Tibial artery (tissue), 4 donors: ENCODE data around the gene ITGA7.
A peak's percentile ranks its signal among the peaks of the same experiment; 100 is the strongest.

ENCODE experiments used
- DNase-seq, 2 donors: peaks; one replicate each; pipeline ENCODE4 v3.0.0-alpha.2; 2019
- H3K27ac ChIP-seq, 2 donors: fragments of 200-600 bp; sonication (generic) in 1 of 2; 1 replicate in 1 of 2; 2 replicates in 1 of 2; pipeline ENCODE4 v1.5.1; 2018 to 2019; ENCODE audit warnings: mild to moderate bottlenecking in 1 of 2
- H3K27me3 ChIP-seq, 2 donors: fragments of 200-600 bp; sonication (generic) in 1 of 2; one replicate each; pipeline versions ENCODE4 v1.5.1 to v1.6.0; 2016 to 2019
- H3K36me3 ChIP-seq, 3 donors: fragments of 200-600 bp; sonication (generic) in 2 of 3; one replicate each; pipeline ENCODE4 v1.5.1; 2016 to 2019; ENCODE audit warnings: mild to moderate bottlenecking in 2 of 3
- H3K4me1 ChIP-seq, 4 donors: fragments of 200-600 bp; sonication (generic) in 2 of 4; 1 replicate in 3 of 4; 2 replicates in 1 of 4; pipeline ENCODE4 v1.5.1; 2016 to 2019
- H3K4me3 ChIP-seq, 2 donors: fragments of 200-600 bp; sonication (generic) in 1 of 2; 1 replicate in 1 of 2; 2 replicates in 1 of 2; pipeline ENCODE4 v1.5.1; 2018 to 2019; ENCODE audit warnings: mild to moderate bottlenecking in 2 of 2
- H3K9me3 ChIP-seq, 3 donors: fragments of 200-600 bp; sonication (generic) in 1 of 3; one replicate each; pipeline ENCODE4 v1.5.1; 2016 to 2019
- CTCF ChIP-seq, 2 experiments: fragments of 200-600 bp in 1 of 2; fragments of 450-650 bp in 1 of 2; IDR thresholded peaks; one replicate each; pipeline ENCODE4 v1.5.1; 2017 to 2019; ENCODE audit warnings: antibody characterized with exemption in 2 of 2, mild to moderate bottlenecking in 1 of 2, moderate library complexity in 1 of 2
- intact Hi-C: fragments of 100-400 bp; cut with DNase I; formaldehyde crosslinking; loops from one replicate; pipeline ENCODE4 v1.15.0; 2023; ENCODE audit warnings: low total_unique reads

ITGA7 gene

GRCh38 chr12:55742719-55743405 is 35.2 kb upstream of the ITGA7 start, which contains the start of gene GDF11:
TSS of gene GDF11 (plus strand) at chr12:55743122. CDS start at chr12:55743317, 195 bp downstream.
- no peaks in the 10 kb centered on the region for H3K36me3 ChIP-seq
- peak; percentile 74 to 83 for DNase-seq
- TF ChIP-seq CTCF (IDR thresholded peaks at IDR 0.05): no peak
- no peaks in the 10 kb centered on the region for H3K9me3 ChIP-seq
- intact Hi-C loops: loop anchor here (2.0 kb wide), 1 partner anchor 82 kb away; no protein-coding TSS in a partner anchor
- peak within 1 kb of the TSS; percentile 55 to 68 for H3K4me3 ChIP-seq
- H3K27me3 ChIP-seq: no peaks in the 10 kb centered on the region
- peaks cover 0 to 41% (median 32%) of the 10 kb centered on the region in 4 donors for H3K4me1 ChIP-seq
- peak within 1 kb of the TSS; percentile 31 to 50 for H3K27ac ChIP-seq

DNA sequence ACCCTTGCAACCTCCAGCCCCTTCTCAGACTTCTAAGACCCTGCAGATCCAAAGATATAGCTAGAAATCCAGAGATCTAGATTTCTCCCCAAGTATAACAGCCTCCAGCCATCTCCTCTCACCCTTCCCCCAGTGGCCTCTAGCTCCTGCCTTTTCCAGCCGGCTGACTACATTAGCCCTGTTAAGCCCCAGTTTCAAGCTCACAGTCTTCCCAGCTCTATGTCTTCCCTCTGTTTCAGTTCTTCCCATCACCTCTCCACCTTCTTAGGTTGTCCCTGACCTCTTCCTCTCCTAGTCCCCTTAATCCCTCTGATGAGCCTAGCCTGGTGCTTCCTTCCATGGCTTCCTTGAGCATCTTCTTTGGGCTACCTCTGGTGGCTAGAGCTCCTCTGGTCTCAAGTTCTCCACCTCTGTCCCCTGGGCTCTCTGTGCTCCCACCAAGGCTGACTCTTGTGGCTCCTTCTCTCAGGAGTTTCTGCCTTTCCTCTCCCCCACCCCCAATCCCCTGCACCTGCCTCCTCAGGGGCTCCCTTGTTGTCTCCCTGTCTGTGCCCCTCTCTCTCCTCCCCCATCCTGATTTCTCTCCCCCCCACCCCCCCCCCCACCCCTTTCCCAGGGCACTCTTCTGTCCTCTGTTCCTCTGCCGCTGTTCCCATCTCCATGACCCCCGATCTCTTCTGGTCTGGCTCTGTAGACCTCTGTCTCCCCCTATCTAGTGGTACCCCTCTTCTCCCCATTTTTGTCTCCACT is 34.4 kb upstream of the ITGA7 start:
- peaks cover 0 to 47% (median 38%) of the 10 kb centered on the region in 4 donors for H3K4me1 ChIP-seq
- H3K4me3 ChIP-seq: no peak overlapping the region
- DNase-seq: no peak
- H3K9me3 ChIP-seq: no peaks in the 10 kb centered on the region
- intact Hi-C loops: loop anchor here (2.0 kb wide), 1 partner anchor 83 kb away; no protein-coding TSS in a partner anchor
- H3K36me3 ChIP-seq: no peaks in the 10 kb centered on the region
- H3K27ac ChIP-seq: no peak overlapping the region
- H3K27me3 ChIP-seq: no peaks in the 10 kb centered on the region
- TF ChIP-seq CTCF (IDR thresholded peaks at IDR 0.05): no peak

- peak overlapping the region in 1 of 2 donors; percentile 67 for H3K4me3 ChIP-seq
- no peak for TF ChIP-seq CTCF (IDR thresholded peaks at IDR 0.05)
- intact Hi-C loops: loop anchor here (2.0 to 5.0 kb wide), 2 partner anchors 57 to 202 kb away; a partner anchor contains a TSS
Measured at GRCh38 chr12:55739025-55739378, 31.3 kb upstream of the ITGA7 start.

DNA sequence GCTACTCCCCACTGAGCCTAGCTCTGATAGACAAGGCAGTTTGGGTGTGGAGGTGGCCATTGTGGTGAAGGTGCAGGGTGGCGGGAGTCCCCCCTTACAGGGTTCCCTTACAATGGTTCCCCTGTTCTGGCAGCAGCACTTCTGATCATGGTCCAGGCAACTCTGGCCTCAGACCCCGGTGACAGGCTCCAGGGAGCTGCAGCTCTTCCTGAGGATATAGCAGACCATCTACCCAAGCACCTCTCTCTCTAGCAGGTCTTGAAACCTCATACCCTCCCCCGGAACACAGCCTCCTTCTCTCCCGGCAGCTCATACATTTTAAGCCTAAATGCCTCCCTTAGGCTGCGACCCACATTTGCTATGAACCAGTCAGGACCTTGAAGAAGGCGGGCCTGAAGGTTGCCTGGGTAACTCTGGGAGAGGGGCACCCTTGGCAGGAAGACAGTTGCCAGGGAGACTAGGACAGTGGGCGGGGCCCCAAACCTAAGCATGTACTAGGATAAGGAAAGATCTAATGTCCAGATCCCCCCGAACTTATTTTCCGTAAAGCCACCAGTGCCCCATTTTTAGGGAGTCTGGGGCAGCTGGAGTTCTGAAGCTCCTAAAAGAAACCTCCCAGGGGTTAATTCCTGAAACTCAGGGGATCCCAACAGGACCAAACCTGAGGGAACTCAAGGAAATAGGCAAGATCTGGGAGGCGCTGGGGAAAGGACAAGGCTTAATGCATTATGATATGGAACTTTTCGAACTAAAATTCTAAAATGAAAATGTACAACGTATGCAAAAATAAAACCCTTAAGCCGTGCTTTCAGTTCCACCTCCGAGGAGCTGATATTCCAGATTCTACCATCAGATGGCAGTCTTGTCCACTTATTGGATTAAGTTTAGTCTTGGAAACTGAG is 30.7 kb upstream of the ITGA7 start:
- Histone ChIP-seq H3K27ac (peak overlapping the region; percentile 71 to 73), H3K4me3 (peak overlapping the region; percentile 52 to 67), H3K36me3 (no peaks in the 10 kb centered on the region), H3K9me3 (no peaks in the 10 kb centered on the region), H3K4me1 (peaks cover 0 to 19% (median 14%) of the 10 kb centered on the region in 4 donors), H3K27me3 (no peaks in the 10 kb centered on the region)
- DNase-seq: peak; percentile 87 to 89
- intact Hi-C loops: loop anchor here (2.0 to 5.0 kb wide), 2 partner anchors 56 to 202 kb away; a partner anchor contains a TSS
- TF ChIP-seq CTCF (IDR thresholded peaks at IDR 0.05): peak; percentile 86 to 96

More at GRCh38 chr12:55739025-55739378, 31.3 kb upstream of the ITGA7 start:
- Histone ChIP-seq H3K4me1 (peaks cover 0 to 25% (median 20%) of the 10 kb centered on the region in 4 donors), H3K27me3 (no peaks in the 10 kb centered on the region), H3K36me3 (no peaks in the 10 kb centered on the region), H3K9me3 (no peaks in the 10 kb centered on the region), H3K27ac (no peak overlapping the region)
- no peak for DNase-seq

GRCh38 chr12:55737581-55738122 is 29.9 kb upstream of the ITGA7 start:
- no peaks in the 10 kb centered on the region for H3K9me3 ChIP-seq
- H3K36me3 ChIP-seq: no peaks in the 10 kb centered on the region
- intact Hi-C loops: loop anchor here (2.0 to 5.0 kb wide), 2 partner anchors 55 to 203 kb away; a partner anchor contains a TSS
- no peaks in the 10 kb centered on the region for H3K27me3 ChIP-seq
- no peak for DNase-seq
- TF ChIP-seq CTCF (IDR thresholded peaks at IDR 0.05): no peak
- H3K4me1 ChIP-seq: peaks cover 0 to 17% (median 13%) of the 10 kb centered on the region in 4 donors
- H3K4me3 ChIP-seq: peak overlapping the region in 1 of 2 donors; percentile 67
- H3K27ac ChIP-seq: peak overlapping the region; percentile 71 to 73
